ENCODE measurements around the gene ULBP3. TPM values are rescaled to one million over a fixed set of nuclear protein-coding genes. Genes with fewer than 3 reads are reported as not detected.
"Not testable (repeated sequence)": the region's sequence is repeated elsewhere in the genome, so short reads cannot be mapped to it uniquely, and the experiment has no call there.

ULBP3 gene
- total and polyA plus RNA-seq, 12 donors: 0.52 to 2.1 (median 1.1) TPM; not detected in 1

GRCh38 chr6:150065083-150065482 is 3.8 kb downstream of the ULBP3 start:
- Histone ChIP-seq H3K27ac (no peak overlapping the region), H3K4me3 (no peak overlapping the region), H3K4me1 (peaks cover 0 to 14% (median 7%) of the 10 kb centered on the region in 9 donors), H3K27me3 (peaks cover 0 to 10% (median 0%) of the 10 kb centered on the region in 7 donors), H3K36me3 (no peaks in the 10 kb centered on the region), H3K9me3 (no peaks in the 10 kb centered on the region)
- WGBS, 2 donors: 88 to 93% methylated on average over 2 of the region's 2 CpGs
- DNase-seq (no peak), ATAC-seq (no peak)
- intact Hi-C loops (cut with DNase I): no loop called here
- TF ChIP-seq CTCF (IDR thresholded peaks at IDR 0.05): no peak

- H3K4me1 ChIP-seq: peaks cover 0 to 8% (median 6%) of the 10 kb centered on the region in 9 donors
- TF ChIP-seq CTCF (IDR thresholded peaks at IDR 0.05): no peak
- intact Hi-C loops (cut with DNase I): no loop called here
- no peak for ATAC-seq
- no peaks in the 10 kb centered on the region for H3K36me3 ChIP-seq
- H3K27ac ChIP-seq: no peak overlapping the region
- H3K27me3 ChIP-seq: peaks cover 0 to 8% (median 0%) of the 10 kb centered on the region in 7 donors
- no peaks in the 10 kb centered on the region for H3K9me3 ChIP-seq
- no peak for DNase-seq
- no peak overlapping the region for H3K4me3 ChIP-seq
- WGBS, 2 donors: 96% methylated on average over 6 of the region's 6 CpGs
Measured at GRCh38 chr6:150063640-150064039, 5.3 kb downstream of the ULBP3 start.

GRCh38 chr6:150059973-150060372 is 8.9 kb downstream of the ULBP3 start:
- H3K36me3 ChIP-seq; H3K4me1 ChIP-seq; DNase-seq; H3K4me3 ChIP-seq; intact Hi-C loops (cut with DNase I); H3K27ac ChIP-seq; H3K9me3 ChIP-seq: not testable (repeated sequence)
- H3K27me3 ChIP-seq: peaks cover 0 to 26% (median 17%) of the 10 kb centered on the region in 7 donors
- WGBS, 2 donors: 58 to 63% methylated on average over 7 of the region's 7 CpGs
- ATAC-seq: peak in 1 of 8 donors; percentile 19

- Histone ChIP-seq H3K36me3 (no peaks in the 10 kb centered on the region), H3K4me3 (no peak overlapping the region), H3K27me3 (peaks cover 0 to 35% (median 17%) of the 10 kb centered on the region in 7 donors), H3K4me1 (no peaks in the 10 kb centered on the region), H3K9me3 (no peaks in the 10 kb centered on the region), H3K27ac (no peak overlapping the region)
- TF ChIP-seq CTCF (IDR thresholded peaks at IDR 0.05): no peak
- no peak for DNase-seq
- intact Hi-C loops (cut with DNase I): no loop called here
- ATAC-seq: no peak
- 89 to 93% methylated on average over 6 of the region's 6 CpGs for WGBS, 2 donors
Measured at GRCh38 chr6:150058986-150059385, 9.9 kb downstream of the ULBP3 start.

- no peak overlapping the region for H3K4me3 ChIP-seq
- no peak for DNase-seq
- intact Hi-C loops (cut with DNase I): no loop called here
- WGBS, 2 donors: 86 to 88% methylated on average over 14 of the region's 14 CpGs
- H3K4me1 ChIP-seq: no peaks in the 10 kb centered on the region
- no peak for TF ChIP-seq CTCF (IDR thresholded peaks at IDR 0.05)
- H3K9me3 ChIP-seq: no peaks in the 10 kb centered on the region
- no peak for ATAC-seq
- peaks cover 0 to 42% (median 22%) of the 10 kb centered on the region in 7 donors for H3K27me3 ChIP-seq
- no peak overlapping the region for H3K27ac ChIP-seq
- H3K36me3 ChIP-seq: no peaks in the 10 kb centered on the region
Measured at GRCh38 chr6:150058231-150058792, 10.6 kb downstream of the ULBP3 start.

Data from heart right ventricle (tissue), 16 donors.